Large intestine (tissue), 3 donors: Measurements from ENCODE around the gene CHD2. TPM values are rescaled to one million over a fixed set of nuclear protein-coding genes. Genes with fewer than 3 reads are reported as not detected.
A peak's percentile ranks its signal among the peaks of the same experiment; 100 is the strongest.

ENCODE experiments used
- DNase-seq, 2 donors: peaks; one replicate each; pipeline versions ENCODE4 v3.0.0 to v3.0.0-alpha.2; 2013
- H3K27ac ChIP-seq: one replicate; pipeline ENCODE4 v1.5.1; 2013; ENCODE audit warnings: low read length
- H3K27me3 ChIP-seq: 2 replicates; pipeline ENCODE4 v1.6.1; 2013; ENCODE audit warnings: low read length; ENCODE audit not compliant: control insufficient read depth, insufficient read depth
- H3K36me3 ChIP-seq: 2 replicates; pipeline ENCODE4 v1.6.1; 2013; ENCODE audit warnings: low read length; ENCODE audit not compliant: control insufficient read depth, insufficient read depth
- H3K4me1 ChIP-seq: one replicate; pipeline ENCODE4 v1.6.1; 2013; ENCODE audit warnings: low read length; ENCODE audit not compliant: control insufficient read depth, insufficient read depth
- H3K4me3 ChIP-seq: one replicate; pipeline ENCODE4 v1.5.1; 2013; ENCODE audit warnings: low read length
- H3K9me3 ChIP-seq: one replicate; pipeline ENCODE4 v1.6.1; 2013; ENCODE audit warnings: mild to moderate bottlenecking, low read depth, low read length, moderate library complexity; ENCODE audit not compliant: control insufficient read depth
- WGBS: methylation state at CpG from one replicate; pipeline ENCODE4 v1.1.5; 2013; ENCODE audit warnings: low lambda C conversion rate; ENCODE audit not compliant: insufficient coverage; 5-methylcytosine and 5-hydroxymethylcytosine counted together
- polyA plus RNA-seq: library from polyadenylated mRNA; unstranded; fragments of 120-200 nt; gene quantifications from one replicate; pipeline ENCODE4 v1.2.1, GENCODE V29; 2013

CHD2 gene
- polyA plus RNA-seq, 1 donor = 75.7 TPM

DNA sequence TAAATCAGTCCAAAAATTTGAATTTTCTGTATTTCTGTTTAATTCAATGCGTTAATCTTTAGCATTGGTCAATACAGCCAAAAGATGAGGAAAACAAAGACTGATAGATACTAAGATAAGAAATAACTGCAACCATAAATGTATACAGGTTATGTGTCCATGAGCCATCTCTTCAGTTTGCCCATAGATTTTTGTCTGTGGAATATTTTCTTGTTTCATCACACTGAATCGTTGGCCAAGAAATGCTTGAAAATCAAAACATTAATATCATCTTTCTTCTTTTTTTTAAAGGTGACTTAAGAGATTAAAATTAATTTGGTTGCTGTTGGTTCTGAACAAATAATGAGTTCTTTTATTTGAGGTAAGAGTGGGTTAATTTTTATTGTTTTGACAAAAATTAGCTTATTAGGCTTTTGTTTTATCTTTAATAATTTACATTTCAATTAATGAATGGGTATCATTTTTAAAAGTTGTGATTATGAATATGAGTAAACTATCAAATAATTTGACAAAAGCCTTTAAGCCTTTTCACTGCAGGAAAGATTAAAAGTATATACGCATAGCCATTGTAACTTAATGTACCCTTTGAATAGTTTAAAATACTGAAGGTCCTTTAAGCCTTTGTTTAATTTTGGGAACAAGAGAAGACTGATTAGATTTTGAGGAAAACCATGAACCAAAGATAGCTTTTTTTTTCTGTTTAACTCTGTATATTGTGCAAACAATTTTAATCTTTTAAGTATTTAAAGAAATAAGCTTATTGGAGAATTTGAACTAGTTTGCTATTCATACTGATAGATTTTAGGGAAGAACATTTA lies 14.7 kb upstream of the CHD2 start:
- H3K27ac ChIP-seq = peak overlapping the region; percentile 84
- peak overlapping the region; percentile 72 for H3K4me3 ChIP-seq
- no peaks in the 10 kb centered on the region for H3K27me3 ChIP-seq
- peaks cover 3% of the 10 kb centered on the region for H3K9me3 ChIP-seq
- 0% methylated on average over 1 of the region's 3 CpGs for WGBS
- DNase-seq = no peak
- peaks cover 25% of the 10 kb centered on the region for H3K36me3 ChIP-seq
- peaks cover 23% of the 10 kb centered on the region for H3K4me1 ChIP-seq

DNA sequence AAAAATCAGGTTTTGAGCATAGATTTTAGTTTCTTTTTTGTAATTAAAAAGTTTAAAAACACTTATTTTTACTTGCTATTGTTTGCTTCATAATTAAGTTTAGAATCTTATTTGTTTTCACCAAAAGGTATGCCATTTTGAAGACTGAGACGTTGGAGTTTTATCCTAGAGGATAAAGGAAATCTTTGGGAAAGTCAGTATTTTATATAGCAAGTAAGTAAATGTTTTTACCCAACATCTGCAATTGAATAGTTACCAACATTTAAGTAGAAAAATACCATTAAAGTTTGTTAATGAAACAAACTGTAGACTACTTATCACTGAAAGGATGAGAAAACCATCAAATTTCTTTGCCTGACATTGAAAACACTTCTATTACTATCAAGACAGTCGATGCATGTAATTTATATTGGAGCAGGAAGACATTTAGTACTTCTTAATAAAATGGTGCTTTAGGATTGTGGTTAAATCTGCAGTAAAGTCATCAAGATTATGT lies 14.0 kb upstream of the CHD2 start:
- WGBS = 21% methylated on average over 2 of the region's 2 CpGs
- no peak for DNase-seq
- Histone ChIP-seq H3K9me3 (peaks cover 3% of the 10 kb centered on the region), H3K27ac (peak overlapping the region; percentile 16), H3K36me3 (peaks cover 32% of the 10 kb centered on the region), H3K4me1 (peaks cover 18% of the 10 kb centered on the region), H3K4me3 (no peak overlapping the region), H3K27me3 (no peaks in the 10 kb centered on the region)

DNA sequence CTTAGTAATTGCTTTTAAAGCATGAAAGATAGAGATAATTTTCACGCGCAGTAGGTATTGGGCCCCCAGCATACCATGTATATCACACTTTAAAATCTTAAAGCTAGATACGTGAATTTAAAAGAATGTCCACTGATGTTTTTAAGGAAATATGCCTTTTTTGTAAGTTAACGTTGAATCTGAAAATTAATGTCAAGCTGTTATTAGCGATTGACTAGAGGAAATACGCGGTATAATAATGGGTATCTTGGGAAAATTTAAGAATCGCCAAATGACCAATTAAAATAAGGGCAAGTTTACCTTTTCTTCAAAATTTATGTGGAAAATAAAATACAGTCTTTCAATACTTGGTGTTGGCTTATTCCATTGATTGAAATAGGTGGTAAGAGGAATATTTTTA lies 13.3 kb upstream of the CHD2 start:
- Histone ChIP-seq H3K9me3 (peaks cover 3% of the 10 kb centered on the region), H3K36me3 (peaks cover 35% of the 10 kb centered on the region), H3K27ac (no peak overlapping the region), H3K27me3 (no peaks in the 10 kb centered on the region), H3K4me3 (no peak overlapping the region), H3K4me1 (peaks cover 11% of the 10 kb centered on the region)
- DNase-seq = no peak
- WGBS = 77% methylated on average over 3 of the region's 8 CpGs

DNA sequence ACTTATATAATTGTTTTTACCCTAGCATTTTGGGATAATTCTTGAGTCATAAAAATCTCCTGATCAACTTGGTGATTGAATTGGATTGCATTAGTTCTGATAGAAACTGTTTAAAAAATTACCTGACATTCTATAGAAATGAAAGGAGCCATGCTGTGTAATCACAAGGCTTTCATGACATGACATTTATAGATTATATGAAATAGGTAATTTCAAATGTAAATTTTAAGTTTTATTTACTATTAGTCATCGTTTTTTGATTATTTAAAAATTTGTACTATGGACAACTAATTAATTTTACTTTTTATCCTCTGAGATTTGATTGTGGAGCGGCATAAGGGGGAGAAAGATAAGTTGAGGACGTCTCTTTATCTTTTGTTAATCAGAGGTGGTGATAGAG lies 12.3 kb upstream of the CHD2 start:
- peaks cover 3% of the 10 kb centered on the region for H3K9me3 ChIP-seq
- WGBS = 77% methylated on average over 2 of the region's 3 CpGs
- no peaks in the 10 kb centered on the region for H3K27me3 ChIP-seq
- no peak overlapping the region for H3K27ac ChIP-seq
- peaks cover 44% of the 10 kb centered on the region for H3K36me3 ChIP-seq
- H3K4me1 ChIP-seq = peaks cover 8% of the 10 kb centered on the region
- no peak overlapping the region for H3K4me3 ChIP-seq
- no peak for DNase-seq

DNA sequence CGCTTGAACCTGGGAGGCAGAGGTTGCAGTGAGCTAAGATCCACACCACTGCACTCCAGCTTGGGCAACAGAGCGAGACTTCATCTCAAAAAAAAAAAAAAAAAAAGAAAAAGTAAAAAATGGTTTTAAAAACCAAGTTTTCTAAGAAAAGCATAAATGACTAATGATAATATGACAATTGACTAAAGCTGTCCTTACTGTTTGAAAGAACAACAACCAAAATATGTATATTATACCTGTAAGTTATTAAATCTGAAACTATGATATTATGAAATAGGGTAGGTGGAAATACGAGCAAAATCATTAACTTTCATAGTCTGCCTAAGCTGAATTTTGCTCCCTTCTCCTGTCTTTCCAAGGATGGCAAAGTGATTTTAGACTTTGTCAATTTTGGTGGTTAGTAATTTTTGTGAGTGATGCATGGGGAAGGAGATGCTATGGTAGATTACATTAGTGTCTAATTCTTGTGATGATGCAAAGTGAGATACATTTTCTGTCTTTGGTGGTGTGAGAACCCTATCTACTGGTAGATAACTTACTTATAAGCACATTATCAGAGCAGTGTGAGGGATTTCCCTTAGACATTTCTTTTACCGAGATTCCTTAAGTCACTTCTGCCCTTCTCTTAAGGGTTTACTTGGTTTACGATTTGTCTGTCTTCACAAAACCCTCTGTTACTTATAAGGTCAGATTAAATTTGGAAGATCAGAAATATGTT lies 10.6 kb upstream of the CHD2 start:
- WGBS = 84% methylated on average over 2 of the region's 5 CpGs
- H3K9me3 ChIP-seq = peaks cover 3% of the 10 kb centered on the region
- no peak for DNase-seq
- H3K36me3 ChIP-seq = peaks cover 57% of the 10 kb centered on the region
- no peak overlapping the region for H3K27ac ChIP-seq
- no peak overlapping the region for H3K4me3 ChIP-seq
- H3K4me1 ChIP-seq = peaks cover 8% of the 10 kb centered on the region
- H3K27me3 ChIP-seq = no peaks in the 10 kb centered on the region

DNA sequence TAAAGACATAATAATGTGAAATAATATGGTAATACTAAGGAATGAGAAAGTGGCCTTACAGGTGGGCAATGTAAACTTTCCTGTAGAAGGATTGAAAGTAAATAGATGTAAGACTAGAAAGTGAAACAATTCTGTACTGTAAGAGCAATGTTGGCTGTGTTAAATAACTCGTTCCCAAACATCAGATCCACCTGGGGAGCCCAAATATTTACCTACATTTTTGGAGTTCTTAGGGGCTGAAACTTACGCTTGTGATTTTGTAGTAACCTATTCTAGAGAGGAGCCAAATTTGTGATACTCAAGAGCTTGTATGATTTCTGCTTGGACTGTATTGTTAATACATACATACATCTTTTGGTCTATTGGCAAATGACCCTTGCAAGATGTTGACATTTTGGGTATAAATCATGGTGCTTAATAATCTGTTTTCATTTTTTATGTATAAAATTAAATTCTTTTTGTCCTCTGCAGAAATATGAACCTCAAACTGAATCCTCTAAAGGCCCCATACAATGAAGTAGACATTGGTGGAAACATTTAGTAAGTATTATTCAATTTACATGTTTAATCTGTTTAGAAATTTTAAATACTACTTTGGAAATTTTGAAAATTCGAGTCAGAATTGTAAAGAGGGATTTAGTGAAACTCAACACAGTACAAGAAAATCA lies 8.5 kb upstream of the CHD2 start:
- WGBS = no CpG with 5 or more reads among the region's 3 CpGs
- no peak overlapping the region for H3K27ac ChIP-seq
- DNase-seq = no peak
- H3K9me3 ChIP-seq = peaks cover 3% of the 10 kb centered on the region
- peaks cover 2% of the 10 kb centered on the region for H3K4me1 ChIP-seq
- H3K4me3 ChIP-seq = no peak overlapping the region
- H3K36me3 ChIP-seq = peaks cover 62% of the 10 kb centered on the region
- no peaks in the 10 kb centered on the region for H3K27me3 ChIP-seq

DNA sequence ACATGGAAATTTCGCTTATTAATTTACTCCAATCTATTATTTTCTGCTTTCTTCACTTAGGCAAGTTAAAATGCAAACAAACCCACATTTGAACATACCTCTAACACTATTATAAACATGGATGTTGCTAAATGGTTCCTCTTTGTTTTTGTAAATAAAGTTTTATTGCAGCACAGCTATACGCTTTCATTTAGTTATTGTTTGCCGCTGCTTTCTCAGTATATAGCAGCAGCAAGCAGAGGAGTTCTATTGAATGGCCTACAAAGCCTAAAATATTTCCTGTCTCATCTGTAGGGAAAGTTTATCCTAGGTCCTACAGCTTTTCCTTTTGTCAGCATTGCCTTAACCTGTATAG lies 7.9 kb upstream of the CHD2 start:
- H3K9me3 ChIP-seq = peaks cover 3% of the 10 kb centered on the region
- DNase-seq = no peak
- peaks cover 57% of the 10 kb centered on the region for H3K36me3 ChIP-seq
- no peaks in the 10 kb centered on the region for H3K4me1 ChIP-seq
- no peaks in the 10 kb centered on the region for H3K27me3 ChIP-seq
- 90% methylated on average over 2 of the region's 3 CpGs for WGBS
- no peak overlapping the region for H3K4me3 ChIP-seq
- no peak overlapping the region for H3K27ac ChIP-seq

DNA sequence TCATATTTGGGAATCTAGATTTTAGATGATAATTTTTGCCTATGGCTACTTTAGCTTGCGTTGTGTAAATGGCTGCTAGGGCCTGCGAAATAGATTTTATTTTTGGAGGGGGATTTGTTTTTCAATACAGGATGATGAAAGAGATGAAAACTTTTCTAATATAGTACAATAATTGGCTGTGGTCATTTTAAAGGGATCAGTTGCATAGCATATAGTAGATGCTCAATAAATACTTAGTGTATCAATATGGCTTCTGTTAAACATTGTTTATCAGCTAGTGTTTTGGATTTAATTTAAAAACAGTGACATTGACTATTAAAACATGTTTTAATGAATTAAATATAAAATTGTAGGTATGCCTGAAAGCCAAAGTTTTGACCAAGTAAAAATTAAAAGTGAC lies 6.9 kb upstream of the CHD2 start:
- peaks cover 3% of the 10 kb centered on the region for H3K9me3 ChIP-seq
- no peak for DNase-seq
- peaks cover 57% of the 10 kb centered on the region for H3K36me3 ChIP-seq
- H3K27me3 ChIP-seq = no peaks in the 10 kb centered on the region
- no peak overlapping the region for H3K4me3 ChIP-seq
- H3K27ac ChIP-seq = no peak overlapping the region
- WGBS = 50% methylated on average over 2 of the region's 2 CpGs
- H3K4me1 ChIP-seq = no peaks in the 10 kb centered on the region

DNA sequence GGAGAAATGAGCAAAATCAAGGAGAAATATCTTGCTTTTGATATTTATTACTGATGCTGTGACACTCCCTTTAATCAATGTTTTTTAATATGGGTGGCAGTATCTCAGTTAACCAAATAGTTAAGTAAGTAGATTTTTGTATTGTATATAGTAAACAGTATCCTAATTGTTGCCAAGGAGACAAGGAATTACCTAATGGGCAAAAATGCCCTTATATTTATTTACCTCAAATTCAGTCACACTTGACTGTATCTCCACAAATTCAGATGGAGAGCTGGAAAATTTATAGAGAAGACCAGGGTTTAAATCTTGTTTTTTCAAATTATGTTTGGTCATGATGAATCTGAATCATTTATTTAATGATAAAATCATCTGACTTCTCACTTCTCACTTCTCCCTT lies 3.6 kb upstream of the CHD2 start:
- Histone ChIP-seq H3K4me3 (no peak overlapping the region), H3K9me3 (no peaks in the 10 kb centered on the region), H3K27ac (no peak overlapping the region), H3K27me3 (no peaks in the 10 kb centered on the region), H3K36me3 (peaks cover 38% of the 10 kb centered on the region), H3K4me1 (peaks cover 2% of the 10 kb centered on the region)
- DNase-seq = no peak

DNA sequence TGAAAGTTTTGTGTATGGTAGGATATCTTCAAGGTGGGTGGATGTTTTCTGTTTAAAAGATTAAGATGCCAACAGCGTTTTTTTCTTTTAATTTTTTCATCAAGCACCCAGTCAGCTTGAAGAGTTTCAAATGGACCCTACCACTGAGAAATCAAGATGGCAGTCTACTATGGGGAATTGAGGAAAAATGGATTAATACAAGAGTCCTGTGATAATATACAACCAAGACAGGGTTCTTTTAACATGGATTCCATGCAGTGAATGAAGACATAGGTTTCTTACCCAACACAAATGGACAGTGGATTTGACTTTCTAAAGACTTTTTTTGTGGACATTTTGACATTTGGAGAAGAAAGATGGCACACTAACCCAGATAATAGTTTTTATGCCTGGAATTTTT lies 2.5 kb upstream of the CHD2 start:
- H3K27ac ChIP-seq = no peak overlapping the region
- WGBS = no CpG with 5 or more reads among the region's 1 CpG
- H3K36me3 ChIP-seq = peaks cover 30% of the 10 kb centered on the region

More for the DNA sequence above, 2.5 kb upstream of the CHD2 start:
- Histone ChIP-seq H3K4me1 (peaks cover 2% of the 10 kb centered on the region), H3K4me3 (no peak overlapping the region), H3K9me3 (no peaks in the 10 kb centered on the region), H3K27me3 (no peaks in the 10 kb centered on the region)
- no peak for DNase-seq
